ENCODE data around the gene MIX23. TPM values are rescaled to one million over a fixed set of nuclear protein-coding genes. Genes with fewer than 3 reads are reported as not detected.

MIX23 gene
- polyA plus RNA-seq, 1 of the 3 experiments (the other 2 are of a cell fraction) = 11.2 TPM

- ChIA-PET CTCF (interaction anchor here (0.9 kb wide), 1 partner anchor 11 kb away, joined by 3 read pairs; no protein-coding TSS in a partner anchor), POLR2A (no interaction called here)
- H3K79me2 ChIP-seq (ENCODE audit: insufficient read depth) = no peaks in the 10 kb centered on the region
- TF ChIP-seq ELF1 (IDR thresholded peaks at IDR 0.05) (no peak), EP300 (IDR thresholded peaks at IDR 0.05; ENCODE audit: borderline replicate concordance in 1 of 2, low read depth in 1 of 2, low read length in 1 of 2) (0 out of 4 replicates have a peak, but pooled peaks of 1 of the 2 experiments have one; percentile 21), EZH2phosphoT487 (IDR thresholded peaks at IDR 0.05; ENCODE audit: borderline replicate concordance, low read depth) (no peak)
- H3K4me2 ChIP-seq = no peak overlapping the region
- H3K9ac ChIP-seq = no peak overlapping the region
- no peaks in the 10 kb centered on the region for H4K20me1 ChIP-seq (ENCODE audit: insufficient read depth)
- H3F3A ChIP-seq (replicated peaks; ENCODE audit: insufficient read depth) = peaks cover 9% of the 10 kb centered on the region
- H3K9me3 ChIP-seq = no peaks in the 10 kb centered on the region
- 83% methylated on average over 1 of the region's 2 CpGs for WGBS (ENCODE audit: low lambda C conversion rate)
- H3K9me2 ChIP-seq = no peaks in the 10 kb centered on the region
- H3K36me3 ChIP-seq (replicated peaks in 1 of 2; ENCODE audit: control insufficient read depth in 1 of 2, insufficient read depth in 2 of 2, low read length in 1 of 2) = no peaks in the 10 kb centered on the region
- no peak overlapping the region for H3K4me3 ChIP-seq (ENCODE audit: low read depth in 2 of 2, low read length in 1 of 2)
- H3K4me1 ChIP-seq (ENCODE audit: control insufficient read depth in 1 of 2, insufficient read depth in 2 of 2, low read depth in 1 of 2, low read length in 1 of 2) = peaks cover 5 to 7% of the 10 kb centered on the region in 2 experiments; a peak in 3 of 4 replicates
- DNase-seq = peak; percentile 14
- no peak overlapping the region for H3K27ac ChIP-seq (ENCODE audit: low read depth in 2 of 2, low read length in 1 of 2)
- no peak overlapping the region for H2AFZ ChIP-seq (ENCODE audit: low read depth)
- H3K27me3 ChIP-seq (ENCODE audit: insufficient read depth) = no peaks in the 10 kb centered on the region
Observed at GRCh38 chr3:122353215-122353614, 29.8 kb downstream of the MIX23 start.

- POLR2A ChIA-PET = no interaction called here
- CTCF ChIA-PET = no interaction called here
- Histone ChIP-seq H3K27me3 (ENCODE audit: insufficient read depth) (no peaks in the 10 kb centered on the region), H3F3A (replicated peaks; ENCODE audit: insufficient read depth) (no peaks in the 10 kb centered on the region), H3K27ac (ENCODE audit: low read depth in 2 of 2, low read length in 1 of 2) (no peak overlapping the region), H3K9me3 (no peaks in the 10 kb centered on the region), H3K79me2 (ENCODE audit: insufficient read depth) (no peaks in the 10 kb centered on the region), H3K36me3 (replicated peaks in 1 of 2; ENCODE audit: control insufficient read depth in 1 of 2, insufficient read depth in 2 of 2, low read length in 1 of 2) (no peaks in the 10 kb centered on the region), H3K9ac (no peak overlapping the region), H3K4me3 (ENCODE audit: low read depth in 2 of 2, low read length in 1 of 2) (no peak overlapping the region), H3K4me1 (ENCODE audit: control insufficient read depth in 1 of 2, insufficient read depth in 2 of 2, low read depth in 1 of 2, low read length in 1 of 2) (peaks cover 0 to 7% of the 10 kb centered on the region in 2 experiments; a peak in 1 of 4 replicates), H2AFZ (ENCODE audit: low read depth) (no peak overlapping the region), H3K4me2 (no peak overlapping the region), H4K20me1 (ENCODE audit: insufficient read depth) (no peaks in the 10 kb centered on the region), H3K9me2 (no peaks in the 10 kb centered on the region)
- 92% methylated on average over 4 of the region's 4 CpGs for WGBS (ENCODE audit: low lambda C conversion rate)
- TF ChIP-seq IRF3 (IDR thresholded peaks at IDR 0.05; ENCODE audit: low read depth, low read length) = no peak
- no peak for TF ChIP-seq GATA2 (CRISPR knock-in tag; IDR thresholded peaks at IDR 0.05)
- no peak for TF ChIP-seq SIN3A (IDR thresholded peaks at IDR 0.05; ENCODE audit: borderline replicate concordance, low read depth, low read length)
- no peak for TF ChIP-seq NRF1 (IDR thresholded peaks at IDR 0.05; ENCODE audit: low read depth, low read length)
- TF ChIP-seq FOXM1 (IDR thresholded peaks at IDR 0.05; ENCODE audit: low read depth) = no peak
- TF ChIP-seq TCF12 (IDR thresholded peaks at IDR 0.05) = no peak
- no peak for TF ChIP-seq SMC3 (IDR thresholded peaks at IDR 0.05; ENCODE audit: low read depth, low read length)
- no peak for TF ChIP-seq NFIC (IDR thresholded peaks at IDR 0.05; ENCODE audit: borderline replicate concordance)
- TF ChIP-seq MAX (IDR thresholded peaks at IDR 0.05; ENCODE audit: low read depth) = no peak
- no peak for TF ChIP-seq CTCF (IDR thresholded peaks at IDR 0.05)
- TF ChIP-seq RAD21 (IDR thresholded peaks at IDR 0.05; ENCODE audit: low read length) = no peak
- no peak for DNase-seq
Observed at GRCh38 chr3:122351612-122352011, 31.4 kb downstream of the MIX23 start.

Measured in SK-N-SH (cell line).